SU-DHL-6 (cell line): Measurements from ENCODE around the gene OSBPL9.

Experiments
- EZH2phosphoT487 ChIP-seq: fragments of 200-600 bp; sonication (generic), shearing (Covaris generic); conservative IDR thresholded peaks from 2 replicates; pipeline ENCODE4 v1.6.1; 2018; ENCODE audit warnings: mild to moderate bottlenecking, antibody characterized with exemption, low read length, moderate library complexity, mixed read lengths
- TF ChIP-seq, protein P1 (sequence below): fragments of 200-600 bp; sonication (generic); IDR thresholded peaks from one replicate; pipeline ENCODE4 v1.5.1; 2017; ENCODE audit warnings: antibody characterized with exemption, mild to moderate bottlenecking, low read length, moderate library complexity; ENCODE audit not compliant: insufficient read depth, poor library complexity, severe bottlenecking

DNA sequence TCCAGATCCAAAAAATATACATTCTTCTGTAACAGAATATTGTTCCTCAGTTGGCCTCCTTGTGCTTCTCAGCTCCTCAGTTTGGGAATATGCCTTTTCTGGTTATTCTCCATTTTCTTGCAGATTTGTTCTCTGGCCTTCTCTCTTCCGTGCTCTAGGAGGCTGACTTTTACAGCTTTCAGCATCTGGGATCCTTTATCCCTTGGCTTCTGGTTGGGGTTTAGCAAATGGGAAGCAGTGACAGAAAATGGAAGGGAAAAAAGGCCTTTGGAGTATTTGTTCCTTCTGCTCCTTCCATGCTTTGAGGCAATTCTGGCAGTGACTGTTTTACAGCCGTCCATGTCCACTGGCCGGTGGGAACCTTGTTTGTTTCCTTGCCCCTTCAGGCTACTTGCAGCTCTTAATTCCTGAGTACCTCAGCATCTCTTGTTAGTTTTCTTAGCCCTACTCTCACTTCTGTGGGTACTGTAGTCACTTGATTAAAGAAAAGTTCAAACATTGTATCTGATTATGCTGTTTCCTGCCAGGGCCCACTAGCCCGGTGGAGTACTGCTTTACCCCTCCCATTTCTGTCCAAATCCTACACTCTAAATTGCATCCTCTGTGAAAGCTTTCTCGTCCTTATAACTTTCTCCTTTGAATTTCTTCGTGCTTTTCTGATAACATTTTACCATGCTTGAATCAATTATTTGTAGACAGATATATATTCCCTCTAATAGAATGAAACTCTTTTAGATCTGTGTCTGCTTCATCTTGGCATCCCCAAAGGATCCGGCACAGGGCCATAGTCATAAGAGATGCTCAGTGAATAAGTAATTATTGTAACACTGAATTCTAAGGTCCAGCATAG is 118.2 kb downstream of the OSBPL9 start:
- TF ChIP-seq, protein P1, sequence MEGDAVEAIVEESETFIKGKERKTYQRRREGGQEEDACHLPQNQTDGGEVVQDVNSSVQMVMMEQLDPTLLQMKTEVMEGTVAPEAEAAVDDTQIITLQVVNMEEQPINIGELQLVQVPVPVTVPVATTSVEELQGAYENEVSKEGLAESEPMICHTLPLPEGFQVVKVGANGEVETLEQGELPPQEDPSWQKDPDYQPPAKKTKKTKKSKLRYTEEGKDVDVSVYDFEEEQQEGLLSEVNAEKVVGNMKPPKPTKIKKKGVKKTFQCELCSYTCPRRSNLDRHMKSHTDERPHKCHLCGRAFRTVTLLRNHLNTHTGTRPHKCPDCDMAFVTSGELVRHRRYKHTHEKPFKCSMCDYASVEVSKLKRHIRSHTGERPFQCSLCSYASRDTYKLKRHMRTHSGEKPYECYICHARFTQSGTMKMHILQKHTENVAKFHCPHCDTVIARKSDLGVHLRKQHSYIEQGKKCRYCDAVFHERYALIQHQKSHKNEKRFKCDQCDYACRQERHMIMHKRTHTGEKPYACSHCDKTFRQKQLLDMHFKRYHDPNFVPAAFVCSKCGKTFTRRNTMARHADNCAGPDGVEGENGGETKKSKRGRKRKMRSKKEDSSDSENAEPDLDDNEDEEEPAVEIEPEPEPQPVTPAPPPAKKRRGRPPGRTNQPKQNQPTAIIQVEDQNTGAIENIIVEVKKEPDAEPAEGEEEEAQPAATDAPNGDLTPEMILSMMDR = no peak
- no peak for TF ChIP-seq EZH2phosphoT487
